OCI-LY7 (cell line): Measurements from ENCODE around the gene ZFX. TPM values are rescaled to one million over a fixed set of nuclear protein-coding genes. Genes with fewer than 3 reads are reported as not detected.

Source experiments
- BruUV-seq: library from RNA; stranded (reverse); fragments of 400-500 nt; replicated peaks from 2 replicates; lab custom pipeline; 2021; lab: Mats Ljungman, UMichigan
- CTCF ChIA-PET: fragments of 300-600 bp; sonication (Branson Sonifier 250); formaldehyde crosslinking; loops from one replicate; lab custom pipeline; 2022; ENCODE audit warnings: antibody characterized with exemption; ENCODE audit not compliant: unreplicated experiment; lab: Charles Lee
- POLR2A ChIA-PET: fragments of 300-600 bp; sonication (Branson Sonifier 250); formaldehyde crosslinking; loops from one replicate; lab custom pipeline; 2022; ENCODE audit warnings: antibody characterized with exemption; lab: Charles Lee
- DNase-seq: peaks from one replicate; pipeline ENCODE4 v3.0.0-alpha.2; 2015; ENCODE audit warnings: low spot score
- H2AFZ ChIP-seq: fragments of 200-600 bp; sonication (generic), shearing (Covaris generic); 2 replicates; pipeline ENCODE4 v1.6.1; 2014; ENCODE audit warnings: mild to moderate bottlenecking, antibody characterized with exemption, low read length, moderate library complexity
- H3K27ac ChIP-seq: fragments of 200-600 bp; sonication (generic); 2 replicates; pipeline ENCODE4 v1.5.1; 2014; ENCODE audit warnings: mixed run types, low read depth, mild to moderate bottlenecking, moderate library complexity, low read length, inconsistent platforms; ENCODE audit not compliant: poor library complexity, severe bottlenecking
- H3K36me3 ChIP-seq: fragments of 200-600 bp; sonication (generic); 2 replicates; pipeline ENCODE4 v1.6.1; 2014; ENCODE audit warnings: mild to moderate bottlenecking, antibody characterized with exemption, low read length, moderate library complexity, mixed read lengths; ENCODE audit not compliant: insufficient read depth
- H3K4me1 ChIP-seq: fragments of 200-600 bp; sonication (generic); 2 replicates; pipeline ENCODE4 v1.5.1; 2014; ENCODE audit warnings: mild to moderate bottlenecking, low read length; ENCODE audit not compliant: insufficient read depth, poor library complexity, severe bottlenecking
- H3K4me2 ChIP-seq: fragments of 200-600 bp; sonication (generic); 2 replicates; pipeline ENCODE4 v1.6.1; 2014; ENCODE audit warnings: mild to moderate bottlenecking, low read length
- H3K4me3 ChIP-seq: fragments of 200-600 bp; sonication (generic); 2 replicates; pipeline ENCODE4 v1.5.1; 2014; ENCODE audit warnings: mild to moderate bottlenecking, low read depth, low read length; ENCODE audit not compliant: poor library complexity, severe bottlenecking
- H3K79me2 ChIP-seq: fragments of 200-600 bp; sonication (generic); 2 replicates; pipeline ENCODE4 v1.6.1; 2016; ENCODE audit warnings: low read depth, mild to moderate bottlenecking, low read length, moderate library complexity, mixed read lengths; ENCODE audit not compliant: insufficient read depth
- H3K9me2 ChIP-seq: fragments of 200-600 bp; sonication (generic); 2 replicates; pipeline ENCODE4 v1.6.1; 2016; ENCODE audit warnings: mild to moderate bottlenecking, low read length, mixed read lengths; ENCODE audit not compliant: insufficient read depth
- H3K9me3 ChIP-seq: fragments of 200-600 bp; sonication (generic); 2 replicates; pipeline ENCODE4 v1.6.1; 2014; ENCODE audit warnings: mild to moderate bottlenecking, mixed run types, low read length, mixed read lengths
- H4K20me1 ChIP-seq: fragments of 200-600 bp; sonication (generic); 2 replicates; pipeline ENCODE4 v1.6.1; 2014; ENCODE audit warnings: mild to moderate bottlenecking, antibody characterized with exemption, low read length, moderate library complexity, mixed read lengths; ENCODE audit not compliant: insufficient read depth
- CTCF ChIP-seq: fragments of 200-600 bp; sonication (generic); conservative IDR thresholded peaks from 2 replicates; pipeline ENCODE4 v1.5.1; 2014; ENCODE audit warnings: mild to moderate bottlenecking, antibody characterized with exemption, low read length, moderate library complexity, mixed read lengths
- EZH2phosphoT487 ChIP-seq: fragments of 200-600 bp; sonication (generic); IDR thresholded peaks from 2 replicates; pipeline ENCODE4 v1.6.1; 2018; ENCODE audit warnings: low read depth, borderline replicate concordance, mild to moderate bottlenecking, mixed run types, antibody characterized with exemption, low read length, moderate library complexity, mixed read lengths
- intact Hi-C: fragments of 100-400 bp; cut with micrococcal nuclease; formaldehyde crosslinking; loops from one replicate; pipeline ENCODE4 v1.10.0; 2022; ENCODE audit not compliant: unreplicated experiment
- total RNA-seq, 2 experiments: library from RNA; depleted of rRNA in 1 of 2; stranded (reverse); fragments of >200 nt in 1 of 2; shearing (Covaris generic) in 1 of 2; gene quantifications; 2 replicates each; pipeline ENCODE4 v1.2.3, GENCODE V29; 2014 to 2022

Gene ZFX
- total RNA-seq, 2 experiments from 2014 or later: 20.0 to 34.8 TPM

DNA sequence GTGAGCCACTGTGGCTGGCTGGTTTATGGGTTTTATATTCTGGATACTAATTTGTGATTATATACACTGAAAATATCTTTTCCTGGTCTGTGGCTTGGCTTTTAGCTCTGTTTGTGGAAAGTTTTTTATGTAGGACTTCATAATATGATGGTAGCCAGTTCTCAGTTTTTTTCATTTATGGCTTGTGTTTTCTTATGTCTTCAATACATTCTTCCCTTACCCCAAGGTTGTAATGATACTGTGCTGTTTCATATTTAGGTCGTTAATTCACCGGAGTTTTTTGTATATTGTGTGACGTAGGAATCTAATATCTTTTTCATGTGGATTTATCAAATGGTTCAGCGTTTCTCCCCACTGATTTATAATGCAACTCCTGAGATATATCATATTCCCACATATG lies 6.6 kb downstream of the ZFX start:
- H3K4me2 ChIP-seq: peak overlapping the region; percentile 20; the same call in 1 of the 2 replicates
- POLR2A ChIA-PET: interaction anchor here (0.5 kb wide), 1 partner anchor 299 kb away, joined by 3 read pairs; no protein-coding TSS in a partner anchor
- DNase-seq: no peak
- H3K9me2 ChIP-seq: no peaks in the 10 kb centered on the region
- intact Hi-C loops: loop anchor here (10.0 kb wide), 1 partner anchor 131 kb away; the partner anchor contains the start of gene KLHL15
- peaks cover 69% of the 10 kb centered on the region for H3K36me3 ChIP-seq
- BruUV-seq: no TSS peak
- peaks cover 100% of the 10 kb centered on the region for H3K79me2 ChIP-seq
- no peak overlapping the region for H3K27ac ChIP-seq
- no peak overlapping the region for H2AFZ ChIP-seq
- no peaks in the 10 kb centered on the region for H3K9me3 ChIP-seq
- TF ChIP-seq EZH2phosphoT487 (no peak), CTCF (no peak)
- CTCF ChIA-PET: no interaction called here
- peaks cover 51% of the 10 kb centered on the region for H3K4me1 ChIP-seq
- no peaks in the 10 kb centered on the region for H4K20me1 ChIP-seq
- H3K4me3 ChIP-seq: no peak overlapping the region

DNA sequence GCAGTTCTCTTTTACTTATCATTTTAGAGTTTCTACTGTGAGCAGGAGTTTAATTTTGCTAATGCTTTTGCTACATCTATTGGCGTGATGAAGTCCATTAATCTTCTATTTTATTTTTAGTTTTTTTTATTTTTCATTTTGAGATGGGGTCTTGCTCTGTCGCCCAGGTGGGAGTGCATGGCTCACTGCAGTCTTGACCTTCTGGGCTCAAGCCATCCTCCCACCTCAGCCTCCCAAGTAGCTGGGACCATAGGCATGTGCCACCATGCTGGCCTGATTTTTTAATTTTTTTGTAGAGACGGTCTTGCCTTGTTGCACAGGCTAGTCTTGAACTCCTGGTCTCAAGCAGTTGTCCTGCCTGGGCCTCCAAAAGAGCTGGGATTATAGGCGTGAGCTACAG lies 9.4 kb downstream of the ZFX start:
- CTCF ChIA-PET: no interaction called here
- H4K20me1 ChIP-seq: no peaks in the 10 kb centered on the region

More for the DNA sequence above, 9.4 kb downstream of the ZFX start:
- no peak overlapping the region for H3K27ac ChIP-seq
- no peak overlapping the region for H3K4me3 ChIP-seq
- peaks cover 29% of the 10 kb centered on the region for H3K4me1 ChIP-seq
- no peak overlapping the region for H2AFZ ChIP-seq
- H3K9me2 ChIP-seq: no peaks in the 10 kb centered on the region
- DNase-seq: no peak
- H3K79me2 ChIP-seq: peaks cover 100% of the 10 kb centered on the region
- H3K9me3 ChIP-seq: no peaks in the 10 kb centered on the region
- TF ChIP-seq EZH2phosphoT487 (no peak), CTCF (no peak)
- no peak overlapping the region for H3K4me2 ChIP-seq
- BruUV-seq: no TSS peak
- peaks cover 61% of the 10 kb centered on the region for H3K36me3 ChIP-seq
- POLR2A ChIA-PET: interaction anchor here (0.5 kb wide), 1 partner anchor 248 kb away, joined by 4 read pairs; no protein-coding TSS in a partner anchor
- intact Hi-C loops: loop anchor here (10.0 kb wide), 1 partner anchor 134 kb away; the partner anchor contains the start of gene KLHL15
